ENCODE data around the gene BABAM1. TPM values are rescaled to one million over a fixed set of nuclear protein-coding genes. Genes with fewer than 3 reads are reported as not detected.

BABAM1 gene
- total RNA-seq, 2 experiments from 2014 or later: 116 to 117 TPM

DNA sequence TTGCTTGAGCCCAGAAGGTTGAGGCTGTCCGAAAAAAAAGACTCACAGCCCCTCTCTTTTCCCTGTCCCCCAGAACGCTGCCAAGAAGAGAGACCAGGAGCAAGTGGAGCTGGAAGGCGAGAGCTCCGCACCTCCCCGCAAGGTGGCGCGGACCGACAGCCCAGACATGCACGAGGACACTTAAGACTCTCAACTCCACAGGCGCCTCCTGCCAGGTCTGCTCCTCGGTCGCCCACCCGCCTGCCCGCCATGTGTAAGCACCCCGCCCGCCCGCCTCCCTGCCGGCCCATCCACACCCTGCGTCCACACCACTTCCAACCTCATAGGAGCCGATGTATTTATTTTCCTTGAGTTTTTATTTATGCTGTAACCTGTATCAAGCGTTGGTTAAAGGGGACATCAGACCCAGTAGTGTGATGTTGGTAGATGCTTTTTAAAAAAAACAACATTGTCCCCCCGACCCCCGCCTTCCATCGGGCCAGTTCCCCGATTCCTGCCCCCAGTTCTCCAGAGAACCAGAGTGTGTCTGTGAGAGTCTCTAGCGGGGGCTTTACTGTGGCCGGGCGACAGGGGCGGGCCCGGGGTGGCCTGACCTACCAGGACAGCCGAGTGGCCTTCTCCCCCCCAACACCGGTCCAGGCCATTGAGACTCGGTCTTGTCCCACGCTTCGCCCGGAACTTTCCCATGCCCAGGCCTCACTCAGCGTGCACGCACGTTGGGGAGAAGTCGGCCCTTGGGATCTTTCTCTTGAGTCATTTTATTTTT, 52.4 kb downstream of the BABAM1 start:
- peaks cover 28% of the 10 kb centered on the region for H3K36me3 Mint-ChIP-seq (ENCODE audit: low read depth)
- peaks cover 2% of the 10 kb centered on the region for H3K4me1 Mint-ChIP-seq (ENCODE audit: low read depth)

DNA sequence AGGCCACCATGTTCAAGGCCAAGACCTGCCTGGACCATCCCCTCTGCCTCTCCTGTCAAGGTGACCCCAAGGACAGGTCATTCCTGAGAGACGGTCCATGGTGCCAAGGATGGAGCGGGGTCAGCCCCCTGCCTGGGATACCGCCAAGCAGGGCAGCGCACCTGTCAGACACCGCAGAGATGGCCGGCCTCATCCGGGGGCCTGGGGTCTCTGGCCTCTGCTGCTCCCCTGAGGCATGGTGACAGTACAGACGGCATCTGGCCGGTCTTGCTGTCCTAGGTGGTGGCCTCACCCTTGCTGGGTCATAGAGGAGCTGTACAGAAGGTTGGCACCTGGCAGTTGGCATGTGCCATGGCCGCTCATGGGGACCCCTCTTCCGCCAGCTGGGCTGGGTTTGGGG, 53.2 kb downstream of the BABAM1 start:
- ChIA-PET CTCF (no interaction called here), POLR2A (interaction anchor here (2.5 kb wide), 1 partner anchor 8 kb away, joined by 9 read pairs; no protein-coding TSS in a partner anchor)
- H3K4me3 Mint-ChIP-seq: no peak overlapping the region
- no peaks in the 10 kb centered on the region for H3K27me3 Mint-ChIP-seq (ENCODE audit: low read depth)
- ATAC-seq: no peak
- DNase-seq: no peak
- H3K4me1 Mint-ChIP-seq (ENCODE audit: low read depth): peaks cover 2% of the 10 kb centered on the region
- peaks cover 26% of the 10 kb centered on the region for H3K36me3 Mint-ChIP-seq (ENCODE audit: low read depth)
- H3K27ac Mint-ChIP-seq: no peak overlapping the region
- no peaks in the 10 kb centered on the region for H3K9me3 Mint-ChIP-seq (ENCODE audit: insufficient read depth)

More for the DNA sequence above, 52.4 kb downstream of the BABAM1 start:
- Mint-ChIP-seq H3K27ac (no peak overlapping the region), H3K9me3 (ENCODE audit: insufficient read depth) (no peaks in the 10 kb centered on the region), H3K27me3 (ENCODE audit: low read depth) (no peaks in the 10 kb centered on the region), H3K4me3 (no peak overlapping the region)
- CTCF ChIA-PET: no interaction called here
- ATAC-seq: no peak
- no peak for DNase-seq
- POLR2A ChIA-PET: no interaction called here

DNA sequence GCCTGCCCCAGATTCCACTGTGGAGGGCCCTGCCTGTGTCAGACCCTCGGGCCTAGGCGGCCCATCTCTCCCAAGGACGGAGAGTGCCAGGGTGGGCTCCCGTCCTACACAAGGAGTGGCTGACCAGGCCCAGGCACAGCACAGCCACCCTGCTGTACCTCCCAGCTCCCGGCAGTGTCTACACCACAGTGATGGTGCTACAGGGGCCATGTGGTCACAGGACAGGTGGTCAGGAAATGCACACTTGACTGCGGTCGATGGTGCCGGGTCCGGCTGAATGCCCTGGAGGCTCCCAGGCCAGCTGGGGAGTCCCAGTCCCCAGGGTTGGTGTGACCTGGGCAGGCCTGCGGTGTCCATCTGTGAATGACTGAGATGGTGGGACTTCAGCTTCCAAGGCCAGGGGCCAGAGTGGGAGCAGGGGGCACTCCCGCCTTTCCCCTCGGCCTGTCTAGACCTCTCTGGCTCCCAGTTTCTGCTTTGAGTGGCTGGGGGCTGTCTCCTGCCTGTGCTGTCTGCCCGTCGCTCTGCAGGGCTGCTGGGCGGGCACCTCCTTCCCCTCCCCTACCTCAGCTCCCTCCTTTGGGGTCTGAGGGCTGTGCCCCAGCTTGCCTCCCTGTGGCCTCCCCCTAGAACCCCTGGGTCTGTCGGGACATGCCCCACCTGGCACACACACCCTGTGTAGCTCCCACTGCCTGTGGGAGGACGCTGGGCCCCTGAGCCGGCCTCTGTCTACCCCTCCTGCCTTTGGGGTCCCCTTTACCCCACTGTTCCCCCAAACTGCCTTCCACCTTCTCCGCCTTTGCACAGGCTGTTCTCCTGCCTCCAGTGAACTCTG, 54.6 kb downstream of the BABAM1 start:
- H3K27me3 Mint-ChIP-seq (ENCODE audit: low read depth): no peaks in the 10 kb centered on the region
- no peaks in the 10 kb centered on the region for H3K9me3 Mint-ChIP-seq (ENCODE audit: insufficient read depth)
- peaks cover 2% of the 10 kb centered on the region for H3K4me1 Mint-ChIP-seq (ENCODE audit: low read depth)
- ChIA-PET POLR2A (interaction anchor here (0.5 to 2.5 kb wide), 2 partner anchors 9 to 516 kb away, joined by 3 to 9 read pairs; no protein-coding TSS in a partner anchor), CTCF (no interaction called here)
- peaks cover 18% of the 10 kb centered on the region for H3K36me3 Mint-ChIP-seq (ENCODE audit: low read depth)
- DNase-seq (no peak), ATAC-seq (no peak)
- no peak overlapping the region for H3K4me3 Mint-ChIP-seq
- H3K27ac Mint-ChIP-seq: no peak overlapping the region

DNA sequence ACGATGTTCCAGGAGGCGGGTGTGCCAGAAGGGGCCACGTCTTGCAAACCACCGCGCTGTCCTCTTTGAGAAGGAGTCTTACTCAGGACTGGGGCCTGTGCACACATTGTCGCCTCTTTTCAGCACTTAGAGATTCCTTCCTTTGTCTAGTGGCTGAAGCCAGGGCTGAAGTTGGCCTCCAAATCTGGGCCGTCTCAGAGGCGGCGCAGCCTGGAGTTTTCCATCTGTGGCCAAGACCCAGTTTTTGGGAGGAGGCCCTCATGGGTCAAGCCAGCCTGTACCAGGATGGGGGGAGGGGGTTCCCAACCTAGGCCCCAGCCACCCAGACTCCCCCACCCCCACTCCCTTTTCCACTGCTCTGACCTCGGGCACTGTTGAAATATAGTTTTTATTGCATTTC, 55.6 kb downstream of the BABAM1 start:
- ChIA-PET CTCF (no interaction called here), POLR2A (interaction anchor here (2.5 kb wide), 1 partner anchor 10 kb away, joined by 9 read pairs; no protein-coding TSS in a partner anchor)
- Mint-ChIP-seq H3K9me3 (ENCODE audit: insufficient read depth) (no peaks in the 10 kb centered on the region), H3K4me1 (ENCODE audit: low read depth) (peaks cover 5% of the 10 kb centered on the region), H3K4me3 (no peak overlapping the region), H3K36me3 (ENCODE audit: low read depth) (peaks cover 18% of the 10 kb centered on the region), H3K27ac (peak overlapping the region; percentile 15), H3K27me3 (ENCODE audit: low read depth) (no peaks in the 10 kb centered on the region)
- DNase-seq (no peak), ATAC-seq (no peak)

DNA sequence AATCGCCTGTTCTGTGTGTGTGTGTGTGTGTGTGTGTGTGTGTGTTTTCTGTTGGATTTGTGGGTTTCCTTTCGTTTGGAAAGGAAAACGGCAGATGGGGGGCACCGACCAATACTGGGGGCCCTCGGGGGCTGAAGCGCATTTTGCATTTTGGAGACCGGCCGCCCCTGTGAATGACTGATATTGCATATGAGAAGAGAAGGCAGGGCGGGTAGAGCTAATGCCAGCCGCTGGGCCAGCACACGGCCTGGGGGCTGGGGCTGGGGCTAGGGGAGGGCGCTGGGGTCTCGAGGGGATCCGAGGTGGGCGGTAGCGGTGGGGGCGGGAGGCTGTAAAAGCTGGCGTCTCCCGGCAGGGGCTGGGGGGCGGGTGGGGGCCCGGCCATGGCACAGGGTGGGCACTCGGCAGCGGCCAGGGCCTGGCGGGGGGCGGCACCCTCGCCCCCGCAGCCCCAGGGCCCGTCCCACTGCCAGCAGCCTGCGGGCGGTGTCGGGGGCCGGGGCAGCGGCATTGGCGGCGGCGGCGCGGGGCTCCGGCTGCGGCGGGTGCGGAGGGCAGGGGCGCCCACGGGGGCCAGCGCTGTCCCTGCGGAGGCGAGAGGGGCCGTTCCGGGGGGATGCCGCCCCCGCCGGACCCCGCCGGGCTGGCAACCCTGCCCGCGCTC, 56.2 kb downstream of the BABAM1 start:
- ChIA-PET POLR2A (interaction anchor here (0.6 kb wide), 1 partner anchor 82 kb away, joined by 4 read pairs; the partner anchor contains the start of gene BST2), CTCF (no interaction called here)

DNA sequence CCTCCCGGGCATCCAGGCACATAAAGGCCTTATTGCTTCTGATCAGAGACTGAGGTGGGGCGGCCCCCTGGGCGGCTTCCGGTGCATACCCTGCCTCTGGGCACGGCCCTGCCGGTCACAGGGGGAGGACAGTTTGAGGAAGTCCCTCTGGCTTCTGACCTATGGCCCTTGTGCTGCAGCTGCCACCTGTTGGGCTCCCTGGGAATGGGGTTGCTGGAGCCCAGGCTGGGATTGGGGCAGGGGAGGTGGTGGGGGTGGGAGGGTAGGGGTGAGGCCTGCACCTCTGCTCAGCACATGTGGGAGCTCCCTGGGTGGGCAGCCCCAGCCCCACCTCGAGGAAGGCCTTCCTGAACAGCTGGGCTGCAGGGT, 56.7 kb downstream of the BABAM1 start:
- peaks cover 18% of the 10 kb centered on the region for H3K36me3 Mint-ChIP-seq (ENCODE audit: low read depth)
- DNase-seq (no peak), ATAC-seq (no peak)
- H3K9me3 Mint-ChIP-seq (ENCODE audit: insufficient read depth): no peaks in the 10 kb centered on the region
- POLR2A ChIA-PET: interaction anchor here (0.6 to 1.1 kb wide), 2 partner anchors 12 to 81 kb away, joined by 3 to 4 read pairs; partner anchors contain the start of gene BST2
- peaks cover 6% of the 10 kb centered on the region for H3K4me1 Mint-ChIP-seq (ENCODE audit: low read depth)
- H3K4me3 Mint-ChIP-seq: no peak overlapping the region
- CTCF ChIA-PET: no interaction called here
- H3K27ac Mint-ChIP-seq: no peak overlapping the region
- H3K27me3 Mint-ChIP-seq (ENCODE audit: low read depth): no peaks in the 10 kb centered on the region

More for the DNA sequence above, 56.2 kb downstream of the BABAM1 start:
- no peaks in the 10 kb centered on the region for H3K27me3 Mint-ChIP-seq (ENCODE audit: low read depth)
- ATAC-seq (no peak), DNase-seq (no peak)
- no peak overlapping the region for H3K4me3 Mint-ChIP-seq
- peaks cover 18% of the 10 kb centered on the region for H3K36me3 Mint-ChIP-seq (ENCODE audit: low read depth)
- no peak overlapping the region for H3K27ac Mint-ChIP-seq
- H3K4me1 Mint-ChIP-seq (ENCODE audit: low read depth): peaks cover 5% of the 10 kb centered on the region
- H3K9me3 Mint-ChIP-seq (ENCODE audit: insufficient read depth): no peaks in the 10 kb centered on the region

DNA sequence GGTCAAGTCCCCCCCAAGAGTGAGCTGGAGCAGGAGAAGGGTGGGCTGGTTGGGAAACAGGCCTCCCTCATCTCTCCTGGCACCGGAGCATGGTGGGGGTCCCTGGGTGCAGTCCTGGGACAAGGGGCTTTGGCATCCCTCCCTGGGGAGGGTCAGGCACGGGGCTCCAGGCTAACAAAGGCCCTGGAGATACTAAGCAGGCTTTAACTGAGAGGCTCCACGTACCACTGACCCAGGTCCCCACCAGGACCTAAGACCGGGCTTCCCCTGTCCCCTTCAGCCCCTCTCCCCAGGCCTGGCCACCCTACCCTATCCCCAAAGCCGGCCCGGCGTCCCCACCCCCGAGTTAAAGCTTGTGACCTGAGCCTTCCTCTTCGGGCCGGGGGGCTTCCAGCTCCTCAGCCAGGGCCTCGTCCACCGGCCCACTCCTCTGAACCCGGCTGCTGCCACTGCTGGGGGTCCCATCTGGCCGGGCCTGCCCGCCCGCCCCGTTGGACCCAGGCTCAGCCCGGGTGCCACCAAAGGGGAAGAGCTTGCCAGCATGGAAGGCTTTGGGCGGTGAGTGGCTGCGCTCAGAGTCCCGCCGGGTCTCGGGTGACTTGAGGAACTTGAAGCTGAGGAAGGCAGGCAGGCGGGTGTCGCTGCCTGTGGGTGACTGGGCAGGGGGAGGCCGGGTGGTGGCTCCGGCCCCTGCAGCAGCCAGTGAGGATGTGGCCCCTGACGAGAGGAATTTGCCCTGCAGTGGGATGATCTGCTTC, 57.3 kb downstream of the BABAM1 start:
- no peak for ATAC-seq
- peaks cover 9% of the 10 kb centered on the region for H3K4me1 Mint-ChIP-seq (ENCODE audit: low read depth)
- CTCF ChIA-PET: no interaction called here
- POLR2A ChIA-PET: interaction anchor here (0.6 to 1.1 kb wide), 2 partner anchors 8 to 12 kb away, joined by 3 read pairs; no protein-coding TSS in a partner anchor
- no peak overlapping the region for H3K4me3 Mint-ChIP-seq
- no peaks in the 10 kb centered on the region for H3K27me3 Mint-ChIP-seq (ENCODE audit: low read depth)
- H3K36me3 Mint-ChIP-seq (ENCODE audit: low read depth): peaks cover 14% of the 10 kb centered on the region
- no peaks in the 10 kb centered on the region for H3K9me3 Mint-ChIP-seq (ENCODE audit: insufficient read depth)
- no peak for DNase-seq
- H3K27ac Mint-ChIP-seq: no peak overlapping the region

DNA sequence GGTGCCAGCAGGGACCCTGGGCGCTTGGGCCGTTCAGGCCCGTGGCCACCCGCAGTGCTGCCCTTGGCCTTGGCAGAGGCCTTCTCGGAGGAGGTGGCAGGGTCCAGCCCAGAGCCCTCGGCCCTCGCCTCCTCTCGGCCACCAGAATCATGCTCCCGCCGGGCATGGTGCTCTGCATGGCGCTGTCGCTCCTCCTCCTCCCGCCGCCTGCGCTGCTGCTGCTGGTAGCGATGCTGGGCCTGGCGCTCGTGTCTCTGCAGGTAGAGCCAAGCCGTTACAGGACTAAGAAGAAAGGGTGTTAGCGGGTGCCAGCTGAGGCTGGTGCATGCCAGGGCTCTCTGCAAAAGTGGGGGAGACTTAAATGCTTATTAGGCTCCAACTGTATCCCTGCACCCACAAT, 57.9 kb downstream of the BABAM1 start:
- no peaks in the 10 kb centered on the region for H3K9me3 Mint-ChIP-seq (ENCODE audit: insufficient read depth)
- POLR2A ChIA-PET: interaction anchor here (0.6 to 1.1 kb wide), 3 partner anchors 8 to 16 kb away, joined by 3 to 4 read pairs (median 3); partner anchors contain the start of gene DDA1

DNA sequence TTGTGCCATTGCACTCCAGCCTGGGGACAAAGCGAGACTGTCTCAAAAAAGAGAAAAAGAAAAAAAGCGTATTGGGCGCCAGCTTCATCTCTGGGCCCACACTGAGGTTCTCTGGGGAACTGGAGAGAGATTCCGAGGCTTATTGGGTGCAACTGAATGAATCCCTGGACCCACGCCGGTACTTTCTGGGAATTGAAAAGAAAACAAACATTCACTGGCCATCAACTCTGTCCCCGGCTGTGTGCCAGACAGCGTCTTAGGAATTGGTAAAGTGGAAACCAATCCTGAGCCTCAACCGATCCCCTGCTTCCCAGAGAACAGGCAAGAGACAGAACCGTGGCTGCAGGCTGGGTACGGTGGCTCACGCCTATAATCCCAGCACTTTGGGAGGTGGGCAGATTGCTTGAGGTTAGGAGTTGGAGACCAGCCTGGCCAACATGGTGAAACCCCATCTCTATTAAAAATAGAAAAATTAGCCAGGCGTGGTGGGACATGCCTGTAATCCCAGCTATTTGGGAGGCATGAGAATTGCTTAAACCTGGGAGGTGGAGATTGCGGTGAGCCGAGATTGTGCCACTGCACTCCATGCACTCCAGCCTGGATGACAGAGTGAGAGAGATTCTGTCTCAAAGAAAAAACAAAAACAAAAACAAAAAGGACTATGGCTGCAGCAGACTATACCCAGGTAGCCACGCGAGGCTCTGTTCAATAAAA, 58.8 kb downstream of the BABAM1 start:
- Mint-ChIP-seq H3K36me3 (ENCODE audit: low read depth) (peaks cover 10% of the 10 kb centered on the region), H3K4me3 (no peak overlapping the region), H3K27me3 (ENCODE audit: low read depth) (peaks cover 4% of the 10 kb centered on the region), H3K27ac (no peak overlapping the region), H3K9me3 (ENCODE audit: insufficient read depth) (no peaks in the 10 kb centered on the region), H3K4me1 (ENCODE audit: low read depth) (peaks cover 12% of the 10 kb centered on the region)
- ATAC-seq (no peak), DNase-seq (no peak)
- POLR2A ChIA-PET: interaction anchor here (1.1 kb wide), 1 partner anchor 17 kb away, joined by 4 read pairs; the partner anchor contains the start of gene DDA1
- CTCF ChIA-PET: interaction anchor here (1.7 kb wide), 1 partner anchor 22 kb away, joined by 3 read pairs; no protein-coding TSS in a partner anchor

More for the DNA sequence above, 57.9 kb downstream of the BABAM1 start:
- no peak for DNase-seq
- ATAC-seq: no peak
- peaks cover 12% of the 10 kb centered on the region for H3K4me1 Mint-ChIP-seq (ENCODE audit: low read depth)
- peaks cover 10% of the 10 kb centered on the region for H3K36me3 Mint-ChIP-seq (ENCODE audit: low read depth)
- H3K27me3 Mint-ChIP-seq (ENCODE audit: low read depth): peaks cover 4% of the 10 kb centered on the region
- H3K4me3 Mint-ChIP-seq: no peak overlapping the region
- H3K27ac Mint-ChIP-seq: no peak overlapping the region
- CTCF ChIA-PET: no interaction called here

DNA sequence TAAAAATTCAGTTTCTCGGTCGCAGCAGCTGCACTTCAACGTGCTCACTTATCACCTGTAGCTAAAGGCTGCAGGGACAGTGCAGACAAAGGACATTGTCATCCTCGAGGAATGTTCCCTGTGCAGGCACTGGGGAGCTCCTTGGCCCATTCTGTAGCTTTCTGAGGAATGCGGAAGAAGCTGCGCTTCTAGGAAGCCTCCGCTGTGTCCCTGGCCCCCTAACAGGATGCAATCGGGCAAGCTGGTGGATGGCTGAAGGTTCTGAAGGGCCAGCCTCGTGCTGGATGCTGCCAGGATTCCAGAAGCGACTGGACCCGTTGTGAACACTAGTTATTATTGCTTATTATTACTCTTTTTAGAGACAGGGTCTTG, 59.3 kb downstream of the BABAM1 start:
- Mint-ChIP-seq H3K4me1 (ENCODE audit: low read depth) (peaks cover 12% of the 10 kb centered on the region), H3K9me3 (ENCODE audit: insufficient read depth) (no peaks in the 10 kb centered on the region), H3K36me3 (ENCODE audit: low read depth) (peaks cover 10% of the 10 kb centered on the region), H3K4me3 (no peak overlapping the region), H3K27ac (no peak overlapping the region), H3K27me3 (ENCODE audit: low read depth) (peaks cover 4% of the 10 kb centered on the region)
- ATAC-seq: no peak
- CTCF ChIA-PET: interaction anchor here (1.4 to 1.7 kb wide), 2 partner anchors 23 to 63 kb away, joined by 3 to 4 read pairs; no protein-coding TSS in a partner anchor
- POLR2A ChIA-PET: no interaction called here
- DNase-seq: no peak

Data from activated CD8-positive, alpha-beta T cell treated with anti-CD3 and anti-CD28 coated beads, Interleukin-2, amount 10 ng/mL, durations not matched to agents 7 days and 5 days (primary cell).